ENCODE data around the gene MYO5A.

The MYO5A gene

GRCh38 chr15:52278135-52278534, 250.5 kb downstream of the MYO5A start:
- no peak overlapping the region for H3K4me3 ChIP-seq (ENCODE audit: low read depth, low read length)
- TF ChIP-seq POLR2A (IDR thresholded peaks at IDR 0.05; ENCODE audit: extremely low read depth, insufficient read length): no peak
- no peak for TF ChIP-seq CTCF (IDR thresholded peaks at IDR 0.05; ENCODE audit: low read depth, low read length)
- DNase-seq (ENCODE audit: low read depth): no peak

DNA sequence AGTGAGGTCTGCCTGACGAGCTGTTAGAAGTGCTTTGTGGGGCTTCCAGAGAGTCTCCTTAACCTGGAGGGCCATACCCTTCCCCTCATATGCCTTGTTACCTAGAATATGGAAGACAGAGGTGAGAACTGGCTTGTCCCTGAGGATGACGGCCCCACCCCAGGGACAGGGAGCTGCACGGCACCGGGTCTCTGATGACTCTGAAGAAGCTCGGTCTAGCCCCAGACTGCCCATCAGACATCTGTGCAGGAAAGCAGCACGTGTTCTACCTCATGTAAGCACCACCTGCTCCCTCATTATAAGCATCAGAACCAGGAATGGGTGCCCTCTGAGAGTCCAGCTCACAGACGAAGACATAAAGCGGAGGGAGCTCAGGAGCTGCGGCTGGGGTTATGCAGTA, 251.1 kb downstream of the MYO5A start:
- TF ChIP-seq CTCF (IDR thresholded peaks at IDR 0.05; ENCODE audit: low read depth, low read length): no peak
- TF ChIP-seq, protein P1, sequence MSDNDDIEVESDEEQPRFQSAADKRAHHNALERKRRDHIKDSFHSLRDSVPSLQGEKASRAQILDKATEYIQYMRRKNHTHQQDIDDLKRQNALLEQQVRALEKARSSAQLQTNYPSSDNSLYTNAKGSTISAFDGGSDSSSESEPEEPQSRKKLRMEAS (IDR thresholded peaks at IDR 0.05; ENCODE audit: low read depth, low read length): peak; percentile 27; the same call in 1 of the 2 replicates
- no peak for DNase-seq (ENCODE audit: low read depth)
- H3K4me3 ChIP-seq (ENCODE audit: low read depth, low read length): no peak overlapping the region

GRCh38 chr15:52276256-52276770, 252.4 kb downstream of the MYO5A start:
- no peak for DNase-seq (ENCODE audit: low read depth)
- no peak overlapping the region for H3K4me3 ChIP-seq (ENCODE audit: low read depth, low read length)
- TF ChIP-seq MYC (IDR thresholded peaks at IDR 0.05; ENCODE audit: low read depth, low read length) (no peak), CTCF (IDR thresholded peaks at IDR 0.05; ENCODE audit: low read depth, low read length) (no peak), POLR2A (IDR thresholded peaks at IDR 0.05; ENCODE audit: extremely low read depth, insufficient read length) (no peak)
- TF ChIP-seq, protein P1 (IDR thresholded peaks at IDR 0.05; ENCODE audit: low read depth, low read length): no peak

- no peak for DNase-seq (ENCODE audit: low read depth)
- TF ChIP-seq POLR2A (IDR thresholded peaks at IDR 0.05; ENCODE audit: extremely low read depth, insufficient read length) (no peak), CTCF (IDR thresholded peaks at IDR 0.05; ENCODE audit: low read depth, low read length) (no peak), MYC (IDR thresholded peaks at IDR 0.05; ENCODE audit: low read depth, low read length) (no peak)
- TF ChIP-seq, protein P1 (IDR thresholded peaks at IDR 0.05; ENCODE audit: low read depth, low read length): no peak
- no peak overlapping the region for H3K4me3 ChIP-seq (ENCODE audit: low read depth, low read length)
These were observed 265.0 kb downstream of the MYO5A start for GRCh38 chr15:52263563-52264282.

DNA sequence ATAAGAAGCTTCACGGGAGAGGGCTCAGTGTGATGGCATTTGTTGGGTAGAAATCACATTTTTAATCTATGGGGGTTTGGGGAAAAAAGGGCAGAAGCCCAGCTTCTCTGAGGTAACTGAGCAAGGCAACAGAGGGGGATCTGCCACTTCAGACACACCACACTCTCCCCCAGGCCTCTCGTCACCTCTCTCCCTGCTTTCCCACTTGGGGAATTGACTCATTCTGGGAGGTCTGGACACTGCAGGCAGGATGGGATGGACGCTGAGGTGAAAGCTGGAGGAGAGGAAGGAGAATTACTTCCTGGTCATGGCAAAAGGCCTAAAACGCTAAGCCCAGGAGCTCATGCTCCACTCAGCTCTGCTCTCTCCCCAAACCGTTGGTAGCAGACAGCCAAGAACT, 266.3 kb downstream of the MYO5A start:
- no peak overlapping the region for H3K4me3 ChIP-seq (ENCODE audit: low read depth, low read length)
- TF ChIP-seq, protein P1 (IDR thresholded peaks at IDR 0.05; ENCODE audit: low read depth, low read length): no peak
- no peak for TF ChIP-seq POLR2A (IDR thresholded peaks at IDR 0.05; ENCODE audit: extremely low read depth, insufficient read length)
- no peak for TF ChIP-seq CTCF (IDR thresholded peaks at IDR 0.05; ENCODE audit: low read depth, low read length)
- DNase-seq (ENCODE audit: low read depth): no peak

All from NB4 (cell line).